HepG2 (cell line): ENCODE results near the gene POLA2. TPM values are rescaled to one million over a fixed set of nuclear protein-coding genes. Genes with fewer than 3 reads are reported as not detected.

Experiments used
- ARID4A ChIP-seq: sonication (generic); formaldehyde crosslinking; IDR thresholded peaks from 2 replicates; pipeline ENCODE4 v1.5.0; 2020; ENCODE audit warnings: mild to moderate bottlenecking, missing genetic modification reagents, borderline replicate concordance
- ARNTL ChIP-seq: sonication (generic); formaldehyde crosslinking; IDR thresholded peaks from 2 replicates; pipeline ENCODE4 v1.4.0; 2020; ENCODE audit warnings: mild to moderate bottlenecking, missing genetic modification reagents
- ATF7 ChIP-seq, 2 experiments: fragments of 450-650 bp in 1 of 2; sonication (generic) in 1 of 2; formaldehyde crosslinking in 1 of 2; IDR thresholded peaks; 2 replicates each; pipeline versions ENCODE4 v1.4.0 to v1.6.1; 2016 to 2020; ENCODE audit warnings: antibody characterized with exemption in 1 of 2, mild to moderate bottlenecking in 1 of 2, missing genetic modification reagents in 1 of 2
- CBX5 ChIP-seq: sonication (generic); formaldehyde crosslinking; IDR thresholded peaks from 2 replicates; pipeline ENCODE4 v1.4.0; 2020; ENCODE audit warnings: missing genetic modification reagents, borderline replicate concordance
- ETV6 ChIP-seq: sonication (generic); formaldehyde crosslinking; conservative IDR thresholded peaks from 2 replicates; pipeline ENCODE4 v1.4.0; 2020; ENCODE audit warnings: missing genetic modification reagents
- GPN1 ChIP-seq: sonication (generic); formaldehyde crosslinking; IDR thresholded peaks from 2 replicates; pipeline ENCODE4 v1.5.1; 2020; ENCODE audit warnings: missing genetic modification reagents, borderline replicate concordance
- HIVEP1 ChIP-seq: sonication (generic); formaldehyde crosslinking; IDR thresholded peaks from 2 replicates; pipeline ENCODE4 v1.4.0; 2020; ENCODE audit warnings: mild to moderate bottlenecking, missing genetic modification reagents
- SAFB2 ChIP-seq: sonication (generic); formaldehyde crosslinking; IDR thresholded peaks from 2 replicates; pipeline ENCODE4 v1.5.1; 2020; ENCODE audit warnings: missing genetic modification reagents, low read depth, mild to moderate bottlenecking, borderline replicate concordance
- SMAD9 ChIP-seq: sonication (generic); formaldehyde crosslinking; IDR thresholded peaks from 2 replicates; pipeline ENCODE4 v1.5.1; 2020; ENCODE audit warnings: mild to moderate bottlenecking, missing genetic modification reagents
- SP4 ChIP-seq: sonication (generic); formaldehyde crosslinking; IDR thresholded peaks from 2 replicates; pipeline ENCODE4 v1.8.1; 2023; ENCODE audit warnings: mild to moderate bottlenecking, missing genetic modification reagents
- SRF ChIP-seq: IDR thresholded peaks from 2 replicates; pipeline ENCODE4 v1.6.1; 2011; ENCODE audit warnings: mild to moderate bottlenecking, low read depth, low read length, moderate library complexity
- TEAD3 ChIP-seq: optimal IDR thresholded peaks from 2 replicates; pipeline ENCODE3; 2016; ENCODE audit warnings: borderline replicate concordance
- THAP11 ChIP-seq: IDR thresholded peaks from 2 replicates; pipeline ENCODE4 v1.6.1; 2016; ENCODE audit warnings: missing biosample characterization, missing genetic modification reagents
- TSC22D2 ChIP-seq: sonication (generic); formaldehyde crosslinking; IDR thresholded peaks from 2 replicates; pipeline ENCODE4 v1.5.1; 2020; ENCODE audit warnings: missing genetic modification reagents, mild to moderate bottlenecking, borderline replicate concordance
- ZNF264 ChIP-seq: sonication (generic); formaldehyde crosslinking; IDR thresholded peaks from 2 replicates; pipeline ENCODE4 v1.4.0; 2020; ENCODE audit warnings: missing genetic modification reagents
- ZNF333 ChIP-seq: sonication (generic); formaldehyde crosslinking; IDR thresholded peaks from 2 replicates; pipeline ENCODE4 v1.4.0; 2020; ENCODE audit warnings: mild to moderate bottlenecking, missing genetic modification reagents, borderline replicate concordance
- ZNF501 ChIP-seq: sonication (generic); formaldehyde crosslinking; IDR thresholded peaks from 2 replicates; pipeline ENCODE4 v1.5.1; 2020; ENCODE audit warnings: mild to moderate bottlenecking, moderate library complexity, missing genetic modification reagents
- ZNF770 ChIP-seq: sonication (generic); formaldehyde crosslinking; IDR thresholded peaks from 2 replicates; pipeline ENCODE4 v1.5.0; 2020; ENCODE audit warnings: mild to moderate bottlenecking, missing genetic modification reagents
- ZNF816 ChIP-seq: sonication (generic); formaldehyde crosslinking; IDR thresholded peaks from 2 replicates; pipeline ENCODE4 v1.8.0; 2022; ENCODE audit warnings: missing genetic modification reagents, mild to moderate bottlenecking, borderline replicate concordance
- polyA plus RNA-seq, 8 experiments: library from polyadenylated mRNA; depleted of rRNA in 3 of 8; stranded (reverse) in 7 of 8; unstranded in 1 of 8; fragments of >200 nt; fragmentation: Illumina TruSeq in 4 of 8; extraction: Trizol in 4 of 8; gene quantifications; 2 replicates each; pipeline versions ENCODE4 v1.2.1 to v1.2.3, GENCODE V29; 2011 to 2016; ENCODE audit warnings: low read depth in 4 of 8, missing spikeins in 1 of 8, mixed read lengths in 1 of 8; ENCODE audit not compliant: insufficient read depth in 1 of 8
- total RNA-seq, 5 experiments: library from RNA; depleted of rRNA; stranded (reverse); fragments of >200 nt; fragmentation: Illumina TruSeq; extraction: Trizol; gene quantifications; 2 replicates each; pipeline ENCODE4 v1.2.3, GENCODE V29; 2016; ENCODE audit warnings: low read depth in 1 of 5
- TF ChIP-seq, protein P1 (sequence below): IDR thresholded peaks from 2 replicates; pipeline ENCODE4 v1.6.1; 2016; ENCODE audit warnings: missing biosample characterization, missing genetic modification reagents, low read depth
- TF ChIP-seq, protein P2 (sequence below): IDR thresholded peaks from 2 replicates; pipeline ENCODE4 v1.6.1; 2016; ENCODE audit warnings: missing genetic modification reagents, missing compliant biosample characterization

POLA2 gene
- total and polyA plus RNA-seq, 2 of the 13 experiments (the other 11 are each of a cell fraction or from before 2014, with no cell fraction given): 9.7 to 15.6 TPM

DNA sequence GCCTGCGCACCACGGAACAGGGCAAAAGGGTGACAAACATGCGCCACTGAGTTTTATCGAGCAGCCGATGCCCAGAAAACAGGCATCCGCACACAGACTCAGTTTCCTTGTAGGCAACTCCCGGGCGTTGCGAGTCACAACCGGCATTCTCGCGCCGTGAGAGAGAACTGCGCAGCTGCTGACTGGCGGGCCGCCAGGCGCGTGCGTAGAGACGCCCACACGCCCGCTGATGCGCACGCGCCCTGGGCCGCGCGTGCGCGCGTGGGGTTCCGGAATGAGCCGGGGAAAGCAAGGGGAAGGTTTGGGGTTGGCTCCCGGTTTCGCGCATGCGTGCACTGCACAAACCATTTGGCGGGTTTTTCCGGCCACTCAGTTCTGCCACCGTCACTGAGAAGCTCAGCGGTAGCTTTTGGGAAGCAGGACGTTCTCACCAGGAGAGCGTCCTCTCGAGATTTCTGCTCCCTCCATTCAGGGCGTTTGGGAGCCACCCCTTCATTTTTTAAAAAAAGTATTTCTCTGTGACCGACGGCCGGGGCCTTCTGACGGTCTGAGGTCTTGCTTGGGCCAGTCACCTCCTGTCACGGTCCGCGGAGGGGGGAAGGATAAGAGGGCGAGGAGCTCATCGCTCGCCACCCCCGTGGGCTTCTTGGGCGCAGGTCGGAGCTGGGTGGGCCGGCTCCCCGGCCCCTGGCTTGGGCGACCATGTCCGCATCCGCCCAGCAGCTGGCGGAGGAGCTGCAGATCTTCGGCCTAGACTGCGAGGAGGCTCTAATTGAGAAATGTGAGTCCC, at the start of gene POLA2 (continued):
- TF ChIP-seq ATF7 (IDR thresholded peaks at IDR 0.05) (no peak), ATF7 (CRISPR knock-in tag; IDR thresholded peaks at IDR 0.05) (no peak), GPN1 (no peak), HIVEP1 (CRISPR knock-in tag) (no peak), ZNF333 (CRISPR knock-in tag) (no peak), ARNTL (peak; percentile 71; the same call in 1 of the 2 replicates), ETV6 (CRISPR knock-in tag) (no peak), SP4 (peak; percentile 77; the same call in 1 of the 2 replicates), ARID4A (CRISPR knock-in tag) (peak; percentile 70; the same call in 1 of the 2 replicates), SMAD9 (CRISPR knock-in tag) (no peak; the same call in 1 of the 2 replicates), ZNF816 (CRISPR knock-in tag) (no peak), SRF (no peak), THAP11 (peak; percentile 88), ZNF264 (CRISPR knock-in tag) (no peak), SAFB2 (CRISPR knock-in tag) (no peak), CBX5 (CRISPR knock-in tag) (no peak), TEAD3 (peak; percentile 33), ZNF501 (CRISPR knock-in tag) (peak; percentile 81; the same call in 1 of the 2 replicates), TSC22D2 (CRISPR knock-in tag) (peak; percentile 79; the same call in 1 of the 2 replicates), ZNF770 (peak; percentile 22; the same call in 1 of the 2 replicates)
- TF ChIP-seq, protein P1, sequence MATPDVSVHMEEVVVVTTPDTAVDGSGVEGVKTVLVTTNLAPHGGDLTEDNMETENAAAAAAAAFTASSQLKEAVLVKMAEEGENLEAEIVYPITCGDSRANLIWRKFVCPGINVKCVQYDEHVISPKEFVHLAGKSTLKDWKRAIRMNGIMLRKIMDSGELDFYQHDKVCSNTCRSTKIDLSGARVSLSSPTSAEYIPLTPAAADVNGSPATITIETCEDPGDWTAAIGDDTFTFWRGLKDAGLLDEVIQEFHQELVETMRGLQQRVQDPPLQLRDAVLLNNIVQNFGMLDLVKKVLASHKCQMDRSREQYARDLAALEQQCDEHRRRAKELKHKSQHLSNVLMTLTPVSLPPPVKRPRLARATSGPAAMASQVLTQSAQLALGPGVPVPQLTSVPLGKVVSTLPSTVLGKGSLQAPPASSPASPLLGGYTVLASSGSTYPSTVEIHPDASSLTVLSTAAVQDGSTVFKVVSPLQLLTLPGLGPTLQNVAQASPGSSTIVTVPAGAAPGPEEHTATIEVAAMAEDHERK (CRISPR knock-in tag): peak; percentile 62; the same call in 1 of the 2 replicates
- TF ChIP-seq, protein P2, sequence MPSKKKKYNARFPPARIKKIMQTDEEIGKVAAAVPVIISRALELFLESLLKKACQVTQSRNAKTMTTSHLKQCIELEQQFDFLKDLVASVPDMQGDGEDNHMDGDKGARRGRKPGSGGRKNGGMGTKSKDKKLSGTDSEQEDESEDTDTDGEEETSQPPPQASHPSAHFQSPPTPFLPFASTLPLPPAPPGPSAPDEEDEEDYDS (CRISPR knock-in tag): 0 out of 2 replicates have a peak, but pooled peaks have one; percentile 37
